ENCODE measurements around the gene MED13L.

Gene MED13L

GRCh38 chr12:116303066-116303465, 25.6 kb upstream of the MED13L start:
- Histone ChIP-seq H3K4me1 (ENCODE audit: control insufficient read depth, insufficient read depth, low read length) (peaks cover 5% of the 10 kb centered on the region; the same call in 1 of the 2 replicates), H3K9ac (ENCODE audit: low read depth, low read length) (no peak overlapping the region), H3K27ac (ENCODE audit: low read depth, low read length) (no peak overlapping the region)

GRCh38 chr12:116302166-116303058, 24.9 kb upstream of the MED13L start:
- Histone ChIP-seq H3K9me3 (ENCODE audit: control insufficient read depth, insufficient read depth, low read length) (no peaks in the 10 kb centered on the region), H3K36me3 (ENCODE audit: control insufficient read depth, insufficient read depth, low read length) (no peaks in the 10 kb centered on the region), H3K4me3 (ENCODE audit: low read depth, low read length) (no peak overlapping the region), H3K27me3 (ENCODE audit: control insufficient read depth, insufficient read depth, low read length) (no peaks in the 10 kb centered on the region), H3K9ac (ENCODE audit: low read depth, low read length) (no peak overlapping the region), H3K27ac (ENCODE audit: low read depth, low read length) (peak overlapping the region; percentile 10), H3K4me1 (ENCODE audit: control insufficient read depth, insufficient read depth, low read length) (peaks cover 5% of the 10 kb centered on the region; the same call in 1 of the 2 replicates)

More at GRCh38 chr12:116303066-116303465, 25.6 kb upstream of the MED13L start:
- no peak overlapping the region for H3K4me3 ChIP-seq (ENCODE audit: low read depth, low read length)
- H3K36me3 ChIP-seq (ENCODE audit: control insufficient read depth, insufficient read depth, low read length): no peaks in the 10 kb centered on the region
- no peaks in the 10 kb centered on the region for H3K9me3 ChIP-seq (ENCODE audit: control insufficient read depth, insufficient read depth, low read length)
- no peaks in the 10 kb centered on the region for H3K27me3 ChIP-seq (ENCODE audit: control insufficient read depth, insufficient read depth, low read length)

GRCh38 chr12:116301621-116302020, 24.1 kb upstream of the MED13L start:
- Histone ChIP-seq H3K4me1 (ENCODE audit: control insufficient read depth, insufficient read depth, low read length) (peaks cover 5% of the 10 kb centered on the region; the same call in 1 of the 2 replicates), H3K9me3 (ENCODE audit: control insufficient read depth, insufficient read depth, low read length) (no peaks in the 10 kb centered on the region), H3K9ac (ENCODE audit: low read depth, low read length) (no peak overlapping the region)

GRCh38 chr12:116299665-116300328, 22.3 kb upstream of the MED13L start:
- Histone ChIP-seq H3K36me3 (ENCODE audit: control insufficient read depth, insufficient read depth, low read length) (no peaks in the 10 kb centered on the region), H3K4me1 (ENCODE audit: control insufficient read depth, insufficient read depth, low read length) (peaks cover 5% of the 10 kb centered on the region; the same call in 1 of the 2 replicates), H3K4me3 (ENCODE audit: low read depth, low read length) (no peak overlapping the region), H3K9me3 (ENCODE audit: control insufficient read depth, insufficient read depth, low read length) (no peaks in the 10 kb centered on the region), H3K27me3 (ENCODE audit: control insufficient read depth, insufficient read depth, low read length) (no peaks in the 10 kb centered on the region), H3K27ac (ENCODE audit: low read depth, low read length) (no peak overlapping the region), H3K9ac (ENCODE audit: low read depth, low read length) (no peak overlapping the region)

More at GRCh38 chr12:116301621-116302020, 24.1 kb upstream of the MED13L start:
- Histone ChIP-seq H3K4me3 (ENCODE audit: low read depth, low read length) (no peak overlapping the region), H3K27ac (ENCODE audit: low read depth, low read length) (no peak overlapping the region), H3K27me3 (ENCODE audit: control insufficient read depth, insufficient read depth, low read length) (no peaks in the 10 kb centered on the region), H3K36me3 (ENCODE audit: control insufficient read depth, insufficient read depth, low read length) (no peaks in the 10 kb centered on the region)

GRCh38 chr12:116299064-116299463, 21.6 kb upstream of the MED13L start:
- Histone ChIP-seq H3K36me3 (ENCODE audit: control insufficient read depth, insufficient read depth, low read length) (no peaks in the 10 kb centered on the region), H3K27me3 (ENCODE audit: control insufficient read depth, insufficient read depth, low read length) (no peaks in the 10 kb centered on the region), H3K9me3 (ENCODE audit: control insufficient read depth, insufficient read depth, low read length) (no peaks in the 10 kb centered on the region), H3K9ac (ENCODE audit: low read depth, low read length) (no peak overlapping the region), H3K4me3 (ENCODE audit: low read depth, low read length) (no peak overlapping the region), H3K4me1 (ENCODE audit: control insufficient read depth, insufficient read depth, low read length) (peaks cover 12% of the 10 kb centered on the region), H3K27ac (ENCODE audit: low read depth, low read length) (no peak overlapping the region)

- Histone ChIP-seq H3K4me3 (ENCODE audit: low read depth, low read length) (no peak overlapping the region), H3K9me3 (ENCODE audit: control insufficient read depth, insufficient read depth, low read length) (no peaks in the 10 kb centered on the region), H3K36me3 (ENCODE audit: control insufficient read depth, insufficient read depth, low read length) (no peaks in the 10 kb centered on the region), H3K27ac (ENCODE audit: low read depth, low read length) (no peak overlapping the region), H3K9ac (ENCODE audit: low read depth, low read length) (no peak overlapping the region), H3K4me1 (ENCODE audit: control insufficient read depth, insufficient read depth, low read length) (peaks cover 14% of the 10 kb centered on the region), H3K27me3 (ENCODE audit: control insufficient read depth, insufficient read depth, low read length) (no peaks in the 10 kb centered on the region)
Measured at GRCh38 chr12:116298578-116298977, 21.1 kb upstream of the MED13L start.

- no peak overlapping the region for H3K4me3 ChIP-seq (ENCODE audit: low read depth, low read length)
- H3K9ac ChIP-seq (ENCODE audit: low read depth, low read length): no peak overlapping the region
- peaks cover 10% of the 10 kb centered on the region for H3K4me1 ChIP-seq (ENCODE audit: control insufficient read depth, insufficient read depth, low read length)
- no peaks in the 10 kb centered on the region for H3K9me3 ChIP-seq (ENCODE audit: control insufficient read depth, insufficient read depth, low read length)
- no peak overlapping the region for H3K27ac ChIP-seq (ENCODE audit: low read depth, low read length)
- H3K36me3 ChIP-seq (ENCODE audit: control insufficient read depth, insufficient read depth, low read length): no peaks in the 10 kb centered on the region
- no peaks in the 10 kb centered on the region for H3K27me3 ChIP-seq (ENCODE audit: control insufficient read depth, insufficient read depth, low read length)
Measured at GRCh38 chr12:116297224-116297834, 19.8 kb upstream of the MED13L start.

GRCh38 chr12:116295327-116296263, 18.1 kb upstream of the MED13L start:
- H3K4me1 ChIP-seq (ENCODE audit: control insufficient read depth, insufficient read depth, low read length): peaks cover 10% of the 10 kb centered on the region
- no peaks in the 10 kb centered on the region for H3K36me3 ChIP-seq (ENCODE audit: control insufficient read depth, insufficient read depth, low read length)
- no peaks in the 10 kb centered on the region for H3K27me3 ChIP-seq (ENCODE audit: control insufficient read depth, insufficient read depth, low read length)
- no peak overlapping the region for H3K27ac ChIP-seq (ENCODE audit: low read depth, low read length)
- H3K4me3 ChIP-seq (ENCODE audit: low read depth, low read length): no peak overlapping the region
- H3K9me3 ChIP-seq (ENCODE audit: control insufficient read depth, insufficient read depth, low read length): no peaks in the 10 kb centered on the region
- H3K9ac ChIP-seq (ENCODE audit: low read depth, low read length): no peak overlapping the region

GRCh38 chr12:116294454-116295165, 17.1 kb upstream of the MED13L start:
- Histone ChIP-seq H3K9ac (ENCODE audit: low read depth, low read length) (no peak overlapping the region), H3K4me1 (ENCODE audit: control insufficient read depth, insufficient read depth, low read length) (peaks cover 10% of the 10 kb centered on the region)

More at GRCh38 chr12:116294454-116295165, 17.1 kb upstream of the MED13L start:
- H3K27me3 ChIP-seq (ENCODE audit: control insufficient read depth, insufficient read depth, low read length): no peaks in the 10 kb centered on the region
- no peaks in the 10 kb centered on the region for H3K9me3 ChIP-seq (ENCODE audit: control insufficient read depth, insufficient read depth, low read length)
- no peak overlapping the region for H3K27ac ChIP-seq (ENCODE audit: low read depth, low read length)
- H3K4me3 ChIP-seq (ENCODE audit: low read depth, low read length): no peak overlapping the region
- H3K36me3 ChIP-seq (ENCODE audit: control insufficient read depth, insufficient read depth, low read length): no peaks in the 10 kb centered on the region

All from HUES48 (cell line).